GM21737 (cell line): ENCODE measurements around the gene APLP2.

Source experiments
- ATAC-seq: cut with Tn5 transposase; IDR thresholded peaks from one replicate; pipeline ENCODE4 v1.9.1; 2021; ENCODE audit warnings: mild to moderate bottlenecking, moderate library complexity; ENCODE audit not compliant: unreplicated experiment

APLP2 gene

DNA sequence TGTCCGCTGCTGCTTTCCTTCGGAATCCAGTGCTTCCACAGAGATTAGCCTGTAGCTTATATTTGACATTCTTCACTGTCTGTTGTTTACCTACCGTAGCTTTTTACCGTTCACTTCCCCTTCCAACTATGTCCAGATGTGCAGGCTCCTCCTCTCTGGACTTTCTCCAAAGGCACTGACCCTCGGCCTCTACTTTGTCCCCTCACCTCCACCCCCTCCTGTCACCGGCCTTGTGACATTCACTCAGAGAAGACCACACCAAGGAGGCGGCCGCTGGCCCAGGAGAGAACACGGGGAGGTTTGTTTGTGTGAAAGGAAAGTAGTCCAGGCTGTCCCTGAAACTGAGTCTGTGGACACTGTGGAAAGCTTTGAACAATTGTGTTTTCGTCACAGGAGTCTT is 74.4 kb downstream of the APLP2 start:
- no peak for ATAC-seq

DNA sequence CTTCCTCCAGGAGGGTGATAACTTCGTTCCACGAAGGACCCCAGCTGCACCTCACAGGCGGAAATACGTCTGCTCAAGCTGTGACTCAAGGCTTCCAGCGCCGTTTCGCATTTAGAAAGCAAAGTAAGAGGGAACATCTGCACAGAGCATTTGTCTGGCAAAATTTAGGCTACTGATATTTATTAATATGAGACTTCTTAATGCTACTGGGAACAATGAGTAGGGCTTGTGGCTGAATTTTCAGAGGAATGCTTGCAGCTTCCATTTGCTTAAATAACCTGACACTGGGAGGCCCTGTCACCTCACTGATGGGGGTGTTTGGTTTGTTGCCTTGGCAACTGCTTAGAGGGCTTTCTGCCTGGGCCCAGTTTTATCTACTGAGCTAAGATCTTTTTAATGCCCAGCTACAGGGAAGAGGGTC is 75.2 kb downstream of the APLP2 start:
- ATAC-seq: no peak

DNA sequence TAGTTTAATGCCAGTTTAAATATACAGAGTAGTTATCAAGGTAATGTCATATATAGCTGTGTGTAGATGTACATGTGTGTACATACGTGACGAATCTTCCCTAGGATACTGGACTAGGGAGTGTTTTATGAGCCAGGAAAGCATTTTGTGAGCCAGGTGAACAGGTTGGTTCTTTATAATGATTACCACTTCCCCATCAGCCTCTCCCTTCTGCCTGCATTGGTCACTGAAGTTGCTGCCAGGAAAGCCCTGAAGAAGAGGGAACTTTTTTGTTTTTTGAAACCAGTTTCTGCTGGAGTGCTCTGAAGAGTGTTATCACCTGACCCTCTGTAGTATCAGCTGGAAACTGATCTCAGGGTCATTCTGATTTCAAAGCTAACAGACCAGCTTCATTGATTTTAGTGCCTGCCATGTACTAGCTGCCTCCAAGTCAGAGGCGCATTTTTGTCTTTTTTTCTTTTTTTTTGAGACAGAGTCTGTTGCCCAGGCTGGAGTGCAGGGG is 75.7 kb downstream of the APLP2 start:
- no peak for ATAC-seq

DNA sequence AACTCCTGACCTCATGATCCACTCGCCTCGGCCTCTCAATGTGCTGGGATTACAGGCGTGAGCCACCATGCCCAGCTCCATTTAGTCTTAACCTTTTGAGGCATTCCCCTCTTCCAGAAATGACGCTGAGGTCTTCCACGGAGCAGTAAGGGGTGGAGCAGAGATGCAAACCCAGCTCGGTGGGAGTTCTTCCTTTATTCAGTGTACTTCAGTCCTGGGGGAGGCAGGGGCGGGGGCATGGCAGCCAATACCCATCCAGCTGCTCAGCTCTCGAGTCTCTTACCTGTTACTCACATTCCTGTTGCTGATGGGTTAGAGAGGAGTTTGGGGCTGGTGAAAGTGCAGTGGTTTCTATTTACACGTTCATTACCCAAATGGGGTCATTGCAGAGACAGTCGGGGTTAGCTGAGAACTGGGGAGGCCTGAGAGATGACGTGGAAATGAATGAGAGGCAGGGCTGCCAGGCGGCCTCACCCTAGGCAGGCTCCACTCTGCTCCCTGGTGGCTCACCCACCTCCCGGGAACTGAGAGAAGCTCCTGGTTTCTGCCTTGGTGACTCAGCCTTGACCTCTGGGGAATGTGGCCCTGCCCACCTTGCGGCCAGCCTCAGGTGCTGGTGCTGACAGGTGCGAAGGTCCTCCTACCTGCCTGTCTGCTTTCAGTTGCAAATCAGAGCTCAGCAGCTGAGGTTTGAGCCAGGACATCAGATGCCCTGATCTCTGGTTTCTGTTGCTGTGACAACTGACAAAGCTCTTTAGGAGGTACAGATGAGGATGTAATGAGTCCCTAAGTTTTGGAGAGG is 76.5 kb downstream of the APLP2 start:
- no peak for ATAC-seq

DNA sequence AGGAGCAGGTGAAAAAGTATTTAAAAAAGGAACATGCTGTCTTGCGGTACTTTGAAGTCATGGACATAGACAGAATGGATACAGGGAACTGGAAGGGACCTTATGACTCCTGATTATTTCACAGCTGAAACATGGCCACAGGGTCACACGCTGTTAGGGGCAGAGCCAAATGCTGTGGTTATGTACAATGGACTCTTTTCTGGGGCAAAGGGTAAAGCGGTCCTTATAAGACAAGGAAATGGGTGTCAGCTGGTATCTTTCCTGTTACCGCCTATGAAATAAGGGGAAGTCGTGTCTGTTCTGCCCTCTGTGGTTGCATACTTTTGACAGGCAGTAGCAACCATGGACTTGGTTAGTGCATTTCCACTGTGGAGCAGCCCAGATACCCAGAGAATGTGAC is 77.1 kb downstream of the APLP2 start:
- ATAC-seq: no peak

DNA sequence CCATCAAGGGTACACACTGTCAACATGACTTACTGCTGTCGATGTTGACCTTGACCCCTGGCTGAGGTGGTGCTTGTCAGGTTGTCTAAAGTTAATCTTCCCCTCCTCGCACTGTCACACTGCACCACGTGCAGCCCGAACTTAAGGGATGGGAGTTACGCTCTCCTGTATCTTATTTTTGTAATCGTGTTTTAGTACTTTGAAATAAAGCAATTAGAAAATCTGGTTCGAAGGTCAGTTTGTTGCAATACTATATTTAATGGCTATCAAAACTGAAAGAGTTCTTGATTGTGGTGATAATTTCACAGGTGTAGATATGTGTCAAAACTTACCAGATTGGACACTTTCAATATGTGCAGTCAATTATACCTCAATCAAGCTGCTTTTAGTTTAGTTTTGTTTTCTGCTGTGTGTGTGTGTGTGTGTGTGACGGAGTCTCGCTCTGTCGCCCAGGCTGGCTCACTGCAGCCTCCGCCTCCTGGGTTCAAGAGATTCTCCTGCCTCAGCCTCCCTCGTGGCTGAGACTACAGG is 79.2 kb downstream of the APLP2 start:
- no peak for ATAC-seq

DNA sequence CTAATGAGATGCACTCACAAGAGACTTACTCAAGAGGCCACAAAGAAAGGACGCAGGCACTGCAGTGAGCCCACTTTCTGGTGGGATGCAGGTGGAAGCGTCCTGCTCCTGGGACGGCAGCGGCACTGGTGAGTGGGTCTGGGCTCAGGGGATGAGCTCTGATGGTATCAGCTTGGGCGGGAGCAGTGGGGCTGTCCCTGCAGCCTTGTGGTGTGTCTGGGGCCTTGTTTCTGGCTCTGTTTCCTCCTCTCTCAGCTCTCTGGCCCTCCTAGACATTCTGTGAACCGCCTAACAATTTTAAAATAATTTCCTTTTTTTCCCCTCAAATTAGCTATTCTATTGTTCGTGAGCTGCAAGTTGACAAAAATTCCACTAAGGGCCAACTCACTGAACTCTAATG is 81.1 kb downstream of the APLP2 start:
- ATAC-seq: no peak

DNA sequence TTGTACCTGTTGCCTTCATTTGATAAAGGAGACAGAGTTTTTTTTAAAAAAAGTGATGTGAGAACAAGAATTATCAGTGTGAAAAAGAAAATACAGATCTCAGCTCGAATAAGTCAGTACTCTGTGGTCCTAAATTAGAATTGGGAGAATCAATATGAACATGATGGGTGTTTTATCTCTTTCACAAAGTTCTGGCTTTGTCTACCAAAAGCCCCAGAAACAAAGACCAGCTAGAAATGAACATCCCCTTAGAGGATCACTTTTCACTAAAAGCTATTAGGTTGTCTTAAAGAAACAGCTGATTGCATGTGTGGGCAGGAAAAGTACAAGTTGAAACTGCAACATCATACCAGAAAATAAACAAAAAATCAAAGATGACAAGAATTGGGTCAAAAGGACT is 81.5 kb downstream of the APLP2 start:
- ATAC-seq: no peak

DNA sequence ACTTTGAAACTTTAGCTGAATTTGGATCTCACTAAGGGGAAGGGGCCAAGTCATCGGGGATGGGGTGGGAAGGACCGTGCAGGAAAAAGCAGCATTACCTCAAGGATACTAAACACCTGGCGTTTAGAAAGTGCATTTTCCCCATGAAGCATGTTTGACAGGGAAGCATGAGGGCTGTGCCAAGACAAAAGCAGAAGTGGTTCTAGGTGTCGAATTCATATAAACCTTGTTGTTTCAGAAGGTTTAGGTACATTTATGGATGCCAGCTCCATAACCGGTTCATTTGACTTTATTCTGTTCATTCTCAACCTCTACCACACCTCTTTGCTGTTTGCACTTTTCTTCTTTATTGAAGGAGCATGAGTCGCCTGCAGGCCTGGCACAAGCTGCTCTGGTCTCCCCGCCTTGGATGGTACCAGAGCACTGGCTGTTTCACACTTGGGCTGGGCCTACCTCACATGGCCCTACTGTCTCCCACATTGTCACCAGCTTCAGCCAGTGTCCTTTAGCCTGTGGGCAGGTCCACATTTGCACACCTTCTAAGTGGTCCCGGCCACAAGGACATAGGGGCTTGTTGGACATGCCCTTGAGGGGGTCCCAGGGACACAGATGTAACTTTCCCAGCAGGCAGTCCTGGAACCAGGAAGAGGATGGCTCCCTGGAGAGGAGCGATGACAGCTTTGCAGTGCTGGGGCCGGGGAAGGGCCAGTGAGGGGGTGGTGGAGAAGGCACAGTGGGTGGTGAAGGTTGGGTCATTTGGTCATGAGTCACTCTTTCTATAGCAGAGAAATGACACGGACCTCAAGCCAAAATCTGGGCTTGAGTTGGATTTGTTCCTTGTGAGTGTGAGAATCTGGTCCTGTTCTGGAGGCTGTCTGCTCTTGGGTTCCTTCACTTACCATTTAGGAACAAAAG is 86.7 kb downstream of the APLP2 start:
- no peak for ATAC-seq

DNA sequence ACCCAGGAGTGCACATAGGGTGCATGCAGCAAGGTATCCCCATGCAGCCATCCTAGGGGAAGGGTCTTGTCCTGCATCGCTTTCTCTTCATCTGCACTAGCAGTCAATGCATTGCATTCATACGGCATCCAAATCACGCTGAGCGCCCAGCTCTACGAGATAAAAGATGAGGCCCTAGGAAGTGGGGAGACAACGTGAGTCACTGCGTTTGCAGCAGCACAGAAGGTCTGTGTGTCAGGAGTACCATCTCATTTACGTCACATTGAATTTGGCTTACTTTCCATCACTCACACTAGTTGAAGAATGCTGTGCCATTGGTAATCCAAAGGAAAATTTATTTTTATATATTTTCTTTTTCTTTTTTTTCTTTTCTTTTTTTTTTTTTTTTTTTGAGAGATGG is 87.4 kb downstream of the APLP2 start:
- ATAC-seq: no peak

DNA sequence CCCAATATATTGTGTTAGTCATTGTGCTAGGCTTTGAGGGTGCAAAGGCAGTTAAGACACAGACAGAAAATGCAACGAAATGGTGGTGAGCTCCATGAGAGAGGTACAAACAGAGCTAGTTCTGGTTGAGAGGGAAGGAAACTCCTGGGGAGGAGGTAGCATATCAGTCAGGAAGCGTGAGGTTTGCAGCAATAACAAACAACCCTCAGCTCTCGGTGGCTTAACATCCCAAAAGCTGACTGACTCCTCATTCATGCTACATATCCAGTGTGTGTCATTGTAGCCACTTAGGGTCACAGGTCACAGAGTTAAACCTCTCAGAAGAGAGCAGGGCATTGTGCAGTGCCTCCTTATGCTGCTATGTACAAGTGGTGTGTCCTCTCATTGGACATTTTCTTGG is 88.1 kb downstream of the APLP2 start:
- no peak for ATAC-seq

DNA sequence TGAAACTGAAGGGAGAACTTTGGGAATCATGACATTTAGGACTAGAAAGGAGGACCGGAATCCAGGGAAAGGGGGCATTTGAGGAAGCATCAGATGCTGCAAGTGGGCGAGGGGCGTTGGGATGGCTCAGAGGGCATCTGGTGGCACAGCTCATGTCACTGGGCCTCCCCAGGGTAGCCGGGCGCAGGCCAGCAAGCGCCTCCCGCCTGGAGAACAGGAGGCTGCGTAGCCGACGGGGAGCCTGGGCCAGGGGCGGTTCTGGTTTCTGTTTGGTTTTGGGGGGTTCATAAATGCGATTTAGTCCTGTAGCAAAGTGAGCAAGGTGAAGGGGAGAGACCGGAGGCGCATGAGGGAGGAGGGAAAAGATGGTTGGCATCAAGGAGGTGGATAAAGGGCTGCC is 89.4 kb downstream of the APLP2 start:
- no peak for ATAC-seq

DNA sequence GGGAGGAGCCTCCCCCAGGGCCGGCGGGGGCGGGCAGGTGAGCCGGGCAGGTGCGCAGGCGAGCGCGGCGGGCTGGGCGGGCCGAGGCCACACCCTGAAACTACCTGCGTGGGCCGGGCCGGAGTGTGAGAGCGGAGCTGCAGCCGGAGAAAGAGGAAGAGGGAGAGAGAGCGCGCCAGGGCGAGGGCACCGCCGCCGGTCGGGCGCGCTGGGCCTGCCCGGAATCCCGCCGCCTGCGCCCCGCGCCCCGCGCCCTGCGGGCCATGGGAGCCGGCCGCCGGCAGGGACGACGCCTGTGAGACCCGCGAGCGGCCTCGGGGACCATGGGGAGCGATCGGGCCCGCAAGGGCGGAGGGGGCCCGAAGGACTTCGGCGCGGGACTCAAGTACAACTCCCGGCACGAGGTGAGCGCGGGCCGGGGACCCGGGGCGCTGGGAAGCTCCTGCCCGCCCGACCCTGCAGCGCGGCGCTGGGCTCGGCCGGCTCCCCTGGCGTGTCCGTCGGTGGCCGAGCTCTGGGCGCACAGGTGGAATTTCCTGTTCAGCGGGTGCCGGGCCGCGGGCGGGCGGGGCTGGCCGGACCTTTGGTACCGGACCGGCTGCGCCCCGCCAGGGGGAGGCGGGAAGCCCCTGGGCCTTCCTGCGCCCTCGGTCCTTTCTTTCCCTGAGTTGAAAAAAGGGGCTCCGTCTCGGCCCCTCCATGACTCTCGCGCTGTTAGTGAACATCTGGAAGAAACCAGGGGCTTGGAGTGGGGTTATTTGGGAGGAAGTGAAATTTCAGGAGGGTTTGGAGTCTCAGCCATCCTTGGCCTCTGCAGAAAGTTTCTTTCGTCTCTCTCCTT is 90.2 kb downstream of the APLP2 start, which contains the start of gene ST14:
TSS of gene ST14 (plus strand) at position 126 of the 841 bp plus-strand sequence. CDS start at position 324, 198 bp downstream.
- ATAC-seq: no peak

DNA sequence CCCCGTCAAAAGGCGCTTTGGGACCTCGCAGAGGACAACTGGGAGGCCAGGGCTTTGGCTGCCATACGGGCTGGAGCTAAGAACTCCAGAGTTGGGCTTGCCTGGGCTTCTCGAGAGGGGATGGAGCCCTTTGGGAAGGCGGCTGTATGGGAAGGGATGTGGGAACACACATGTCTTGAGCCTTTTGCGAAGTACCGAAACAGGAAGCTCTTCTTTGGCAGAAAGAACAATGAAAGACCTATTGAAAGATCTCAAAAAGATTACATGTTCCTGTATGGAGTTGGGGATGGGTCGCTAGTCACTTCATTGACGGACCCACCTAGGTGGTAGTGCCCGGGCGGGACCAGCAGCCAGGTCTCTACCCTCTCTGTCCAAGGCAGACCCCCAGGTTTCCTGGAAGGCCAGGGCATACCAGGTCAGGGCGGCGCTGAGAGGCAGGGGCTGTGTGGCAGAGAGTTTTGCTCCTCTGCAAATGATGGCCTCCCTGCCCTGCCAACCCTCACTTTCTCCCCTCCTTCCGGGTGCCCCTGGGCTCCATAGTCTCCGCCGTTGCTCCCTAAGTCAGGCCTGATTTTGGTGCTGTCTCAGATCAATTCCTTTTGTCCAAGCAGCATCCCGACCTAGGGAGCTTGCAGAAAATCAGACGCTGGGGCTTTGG is 90.9 kb downstream of the APLP2 start:
- ATAC-seq: no peak

DNA sequence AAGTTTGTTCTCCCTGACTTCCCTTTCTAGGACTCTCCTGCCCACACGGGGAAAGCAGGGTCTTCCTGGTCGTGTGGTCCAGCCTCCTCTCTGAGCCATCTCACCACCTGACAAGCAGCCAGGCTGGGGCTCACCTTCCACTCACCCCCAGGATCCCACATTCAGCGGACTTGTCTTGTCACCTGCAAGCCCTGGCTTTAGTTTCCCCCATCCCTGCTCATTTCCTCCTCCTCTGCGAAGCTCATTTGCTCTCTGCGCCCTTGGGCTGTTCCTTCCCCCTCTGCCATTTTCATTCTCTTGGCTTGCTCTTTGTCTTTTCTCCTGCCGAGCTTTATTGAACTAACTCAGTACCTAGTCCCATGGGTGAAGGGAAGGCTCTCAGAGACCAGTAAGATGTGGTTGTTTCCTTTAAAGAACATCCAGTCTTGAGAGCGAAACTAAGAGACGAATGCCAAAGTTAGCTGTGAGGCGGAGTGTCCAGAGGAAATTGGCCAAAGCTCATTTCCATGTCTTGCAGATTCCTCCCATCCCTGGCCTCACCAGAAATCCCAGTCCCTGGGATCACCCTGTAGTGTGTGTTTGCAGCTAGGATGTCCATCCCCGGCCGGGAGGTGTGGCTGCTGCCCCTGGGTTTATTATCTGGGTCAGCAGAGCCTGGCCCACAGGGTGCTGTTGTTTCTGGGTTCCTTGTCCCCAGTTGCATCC is 91.9 kb downstream of the APLP2 start:
- no peak for ATAC-seq

DNA sequence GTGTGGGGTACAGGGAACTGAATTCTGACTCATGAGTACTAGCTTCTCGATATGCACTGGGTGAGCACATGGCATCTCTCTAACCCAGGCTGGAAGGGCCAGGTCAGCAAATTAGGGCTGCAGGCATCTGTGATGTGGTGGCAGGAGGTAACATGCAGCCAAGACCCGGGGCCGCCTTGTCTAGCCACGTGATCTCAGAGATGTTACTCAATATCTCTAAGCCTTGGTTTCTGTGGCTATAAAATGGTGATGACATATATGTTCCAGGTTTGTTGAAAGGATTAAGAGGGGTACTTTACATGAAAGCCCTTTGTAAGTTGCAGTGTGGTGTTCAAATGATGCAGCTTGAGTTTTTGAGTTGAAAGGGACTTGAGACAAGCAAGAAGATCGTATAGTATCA is 93.0 kb downstream of the APLP2 start:
- ATAC-seq: no peak

DNA sequence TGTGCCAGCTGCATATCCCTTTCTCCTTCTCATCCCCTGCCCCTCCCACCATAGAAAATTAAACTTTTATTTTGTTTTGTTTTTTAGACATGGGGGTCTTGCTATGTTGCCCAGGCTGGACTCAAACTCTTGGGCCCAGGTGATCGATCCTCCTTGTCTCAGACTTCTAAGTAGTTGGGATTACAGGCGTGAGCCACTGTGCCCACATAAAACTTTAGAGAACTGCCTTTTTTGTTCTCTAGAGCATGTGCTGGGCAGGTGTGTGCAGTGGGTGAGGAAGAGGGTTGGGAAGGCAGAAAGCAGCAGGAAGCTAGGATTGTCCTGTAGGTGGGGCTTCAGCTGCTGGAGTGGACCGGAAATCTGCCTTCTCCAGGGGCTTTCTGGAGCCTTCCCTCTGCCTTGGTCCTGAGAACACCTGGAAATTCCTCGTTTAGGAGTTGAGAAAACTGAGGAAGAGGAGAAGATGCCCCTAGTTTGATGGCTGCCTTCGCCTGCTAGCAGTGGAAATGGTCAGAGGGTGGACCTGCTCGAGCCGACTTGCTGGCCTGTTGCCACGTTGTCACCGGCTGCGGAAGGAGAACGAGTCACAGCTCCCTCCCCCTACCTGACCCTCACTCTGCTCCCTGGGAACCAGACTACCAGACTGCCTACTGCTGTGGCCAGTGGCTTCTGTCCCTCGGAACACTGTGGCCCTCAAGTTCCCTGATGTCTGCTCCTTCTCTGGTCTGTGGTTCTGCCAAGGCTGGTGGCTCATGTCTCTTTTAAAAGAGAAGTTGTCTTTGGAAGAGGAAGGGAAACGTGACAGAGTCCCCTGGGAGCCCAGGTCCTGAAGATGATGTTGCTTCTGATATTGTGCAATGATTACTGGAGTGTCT is 93.9 kb downstream of the APLP2 start:
- ATAC-seq: no peak

DNA sequence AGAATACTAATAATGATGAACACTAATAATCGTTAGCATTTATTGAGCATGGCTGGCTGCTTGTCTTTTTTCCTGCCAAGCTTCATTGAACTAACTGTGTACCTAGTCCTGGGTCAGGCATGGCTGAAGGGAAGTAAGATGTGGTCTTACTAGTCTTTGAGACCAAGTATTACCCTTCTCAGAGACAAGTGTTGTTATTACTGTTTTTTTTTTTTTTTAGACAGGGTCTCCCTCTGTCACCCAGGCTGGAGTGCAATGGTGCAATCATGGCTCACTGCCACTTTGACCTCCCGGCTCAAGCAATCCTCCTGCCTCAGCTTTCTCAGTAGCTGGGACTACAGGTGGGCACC is 94.5 kb downstream of the APLP2 start:
- no peak for ATAC-seq
